RCC 7860 (cell line): ENCODE data around the gene SRP54.
A peak's percentile ranks its signal among the peaks of the same experiment; 100 is the strongest.
"Not testable (repeated sequence)": the region's sequence is repeated elsewhere in the genome, so short reads cannot be mapped to it uniquely, and the experiment has no call there.

Experiments
- DNase-seq: peaks from one replicate; pipeline ENCODE4 v3.0.0-alpha.2; 2015; ENCODE audit warnings: low spot score
- FAIRE-seq: peaks from 2 replicates; lab custom pipeline; 2012; peaks lifted over from hg19 to GRCh38; lab: Jason Lieb, UNC

The SRP54 gene

GRCh38 chr14:34982421-34983147 lies at the start of gene SRP54:
TSS of gene SRP54 (plus strand) at chr14:34982992. CDS start at chr14:34996710, 13,718 bp downstream.
- FAIRE-seq (no peak), DNase-seq (peak; percentile 90)

- DNase-seq, result no peak
- FAIRE-seq, result no peak
Measured at GRCh38 chr14:34933301-34933700, 49.5 kb upstream of the SRP54 start.

- no peak for FAIRE-seq
Measured at GRCh38 chr14:34935488-34935887, 47.3 kb upstream of the SRP54 start.

GRCh38 chr14:34937442-34937841 lies 45.4 kb upstream of the SRP54 start:
- DNase-seq (no peak), FAIRE-seq (no peak)

More at GRCh38 chr14:34935488-34935887, 47.3 kb upstream of the SRP54 start:
- DNase-seq, result no peak

- FAIRE-seq (no peak), DNase-seq (no peak)
Measured at GRCh38 chr14:34937876-34938275, 44.9 kb upstream of the SRP54 start.

GRCh38 chr14:34943506-34943905 lies 39.3 kb upstream of the SRP54 start:
- FAIRE-seq (no peak), DNase-seq (no peak)

- DNase-seq (no peak), FAIRE-seq (no peak)
Measured at GRCh38 chr14:34944744-34945143, 38.0 kb upstream of the SRP54 start.

- FAIRE-seq, result no peak
- no peak for DNase-seq
Measured at GRCh38 chr14:34946699-34947098, 36.1 kb upstream of the SRP54 start.

GRCh38 chr14:34951286-34951685 lies 31.5 kb upstream of the SRP54 start:
- FAIRE-seq (no peak), DNase-seq (no peak)

GRCh38 chr14:34956931-34957330 lies 25.9 kb upstream of the SRP54 start:
- FAIRE-seq (no peak), DNase-seq (no peak)

- DNase-seq, result no peak
- no peak for FAIRE-seq
Measured at GRCh38 chr14:34957771-34958286, 25.0 kb upstream of the SRP54 start.

- not testable (repeated sequence) for DNase-seq, FAIRE-seq
Measured at GRCh38 chr14:34962106-34962505, 20.7 kb upstream of the SRP54 start.

- no peak for FAIRE-seq
- no peak for DNase-seq
Measured at GRCh38 chr14:34964977-34965764, 17.6 kb upstream of the SRP54 start.

- no peak for DNase-seq
- no peak for FAIRE-seq
Measured at GRCh38 chr14:34965912-34966311, 16.9 kb upstream of the SRP54 start.

GRCh38 chr14:34966413-34966812 lies 16.4 kb upstream of the SRP54 start:
- FAIRE-seq (no peak), DNase-seq (no peak)

GRCh38 chr14:34970665-34971064 lies 12.1 kb upstream of the SRP54 start:
- no peak for FAIRE-seq
- no peak for DNase-seq

GRCh38 chr14:34971381-34971780 lies 11.4 kb upstream of the SRP54 start:
- DNase-seq, result no peak
- no peak for FAIRE-seq

- DNase-seq (no peak), FAIRE-seq (no peak)
Measured at GRCh38 chr14:34971801-34972200, 11.0 kb upstream of the SRP54 start.

- DNase-seq, result no peak
- no peak for FAIRE-seq
Measured at GRCh38 chr14:34978444-34978843, 4.3 kb upstream of the SRP54 start.

GRCh38 chr14:34980337-34980900 lies 2.4 kb upstream of the SRP54 start:
- DNase-seq, result no peak
- FAIRE-seq, result no peak

GRCh38 chr14:34981743-34982420 lies 910 bp upstream of the SRP54 start:
- FAIRE-seq (no peak), DNase-seq (peak; percentile 6)
